Neural crest cell (in vitro differentiated cells): ENCODE results near the gene SMAP1. TPM values are rescaled to one million over a fixed set of nuclear protein-coding genes. Genes with fewer than 3 reads are reported as not detected.
"Not testable (repeated sequence)": the region's sequence is repeated elsewhere in the genome, so short reads cannot be mapped to it uniquely, and the experiment has no call there.

Experiments used
- DNase-seq: peaks from one replicate; pipeline ENCODE4 v3.0.0; 2021; ENCODE audit warnings: low read depth, mixed read lengths, low spot score
- H3K27ac Mint-ChIP-seq: one replicate; pipeline ENCODE4 v1.8.0; 2021; ENCODE audit warnings: mild to moderate bottlenecking, mixed read lengths; ENCODE audit not compliant: unreplicated experiment
- H3K27me3 Mint-ChIP-seq: 2 replicates; pipeline ENCODE4 v1.8.0; 2021; ENCODE audit warnings: low read depth, mild to moderate bottlenecking, mixed read lengths
- H3K36me3 Mint-ChIP-seq: 2 replicates; pipeline ENCODE4 v1.8.0; 2021; ENCODE audit warnings: low read depth, mild to moderate bottlenecking, mixed read lengths
- H3K4me1 Mint-ChIP-seq: 2 replicates; pipeline ENCODE4 v1.8.0; 2021; ENCODE audit warnings: mixed read lengths
- H3K4me3 Mint-ChIP-seq: one replicate; pipeline ENCODE4 v1.8.0; 2021; ENCODE audit warnings: mild to moderate bottlenecking, mixed read lengths
- H3K9me3 Mint-ChIP-seq: 2 replicates; pipeline ENCODE4 v1.8.0; 2021; ENCODE audit warnings: mixed read lengths
- total RNA-seq: library from RNA; stranded (reverse); gene quantifications from 2 replicates; pipeline ENCODE4 v1.2.1, GENCODE V29; 2021
- TF ChIP-seq, protein P1 (sequence below): fragments of 200-600 bp; sonication (generic); conservative IDR thresholded peaks from 2 replicates; pipeline ENCODE4 v1.5.0; 2021; ENCODE audit warnings: antibody characterized with exemption, mild to moderate bottlenecking

Gene SMAP1
- total RNA-seq, 1 donor from 2014 or later: 30.5 TPM

DNA sequence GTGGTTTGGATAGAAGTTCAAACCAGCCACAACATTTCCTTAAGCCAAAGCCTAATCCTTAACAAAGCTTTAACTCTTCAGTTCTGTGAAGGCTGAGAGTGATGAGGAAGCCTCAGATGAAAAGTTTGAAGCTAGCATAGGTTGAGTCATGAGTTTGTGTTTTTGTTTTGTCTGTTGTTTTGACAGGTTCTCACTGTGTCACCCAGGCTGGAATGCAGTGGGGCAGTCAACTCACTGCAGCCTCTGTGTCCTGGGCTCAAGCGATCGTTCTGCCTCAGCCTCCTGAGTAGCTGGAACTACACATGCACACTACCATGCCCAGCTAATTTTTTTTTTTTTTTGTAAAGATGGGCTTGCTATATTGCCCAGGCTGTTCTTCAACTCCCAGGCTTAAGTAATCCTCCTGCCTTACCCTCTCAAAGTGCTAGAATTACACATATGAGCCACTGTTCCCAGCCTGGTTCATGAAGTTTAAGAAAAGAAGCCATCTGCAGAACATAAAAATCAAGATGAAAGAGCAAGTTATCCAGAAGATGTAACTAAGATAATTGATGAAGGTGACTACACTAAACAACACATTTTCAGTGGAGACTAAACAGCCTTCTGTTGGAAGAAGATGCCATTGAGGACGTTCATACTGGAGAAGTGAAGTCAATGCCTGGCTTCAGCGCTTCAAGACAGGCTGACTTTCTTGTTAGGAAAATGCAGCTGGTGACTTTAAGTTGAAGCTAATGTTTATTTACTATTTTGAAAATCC lies 96.2 kb downstream of the SMAP1 start:
- no peaks in the 10 kb centered on the region for H3K27me3 Mint-ChIP-seq
- no peak overlapping the region for H3K27ac Mint-ChIP-seq
- no peaks in the 10 kb centered on the region for H3K4me1 Mint-ChIP-seq
- peaks cover 14% of the 10 kb centered on the region for H3K36me3 Mint-ChIP-seq
- no peak for DNase-seq
- H3K9me3 Mint-ChIP-seq: no peaks in the 10 kb centered on the region
- TF ChIP-seq, protein P1, sequence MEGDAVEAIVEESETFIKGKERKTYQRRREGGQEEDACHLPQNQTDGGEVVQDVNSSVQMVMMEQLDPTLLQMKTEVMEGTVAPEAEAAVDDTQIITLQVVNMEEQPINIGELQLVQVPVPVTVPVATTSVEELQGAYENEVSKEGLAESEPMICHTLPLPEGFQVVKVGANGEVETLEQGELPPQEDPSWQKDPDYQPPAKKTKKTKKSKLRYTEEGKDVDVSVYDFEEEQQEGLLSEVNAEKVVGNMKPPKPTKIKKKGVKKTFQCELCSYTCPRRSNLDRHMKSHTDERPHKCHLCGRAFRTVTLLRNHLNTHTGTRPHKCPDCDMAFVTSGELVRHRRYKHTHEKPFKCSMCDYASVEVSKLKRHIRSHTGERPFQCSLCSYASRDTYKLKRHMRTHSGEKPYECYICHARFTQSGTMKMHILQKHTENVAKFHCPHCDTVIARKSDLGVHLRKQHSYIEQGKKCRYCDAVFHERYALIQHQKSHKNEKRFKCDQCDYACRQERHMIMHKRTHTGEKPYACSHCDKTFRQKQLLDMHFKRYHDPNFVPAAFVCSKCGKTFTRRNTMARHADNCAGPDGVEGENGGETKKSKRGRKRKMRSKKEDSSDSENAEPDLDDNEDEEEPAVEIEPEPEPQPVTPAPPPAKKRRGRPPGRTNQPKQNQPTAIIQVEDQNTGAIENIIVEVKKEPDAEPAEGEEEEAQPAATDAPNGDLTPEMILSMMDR: no peak
- no peak overlapping the region for H3K4me3 Mint-ChIP-seq

DNA sequence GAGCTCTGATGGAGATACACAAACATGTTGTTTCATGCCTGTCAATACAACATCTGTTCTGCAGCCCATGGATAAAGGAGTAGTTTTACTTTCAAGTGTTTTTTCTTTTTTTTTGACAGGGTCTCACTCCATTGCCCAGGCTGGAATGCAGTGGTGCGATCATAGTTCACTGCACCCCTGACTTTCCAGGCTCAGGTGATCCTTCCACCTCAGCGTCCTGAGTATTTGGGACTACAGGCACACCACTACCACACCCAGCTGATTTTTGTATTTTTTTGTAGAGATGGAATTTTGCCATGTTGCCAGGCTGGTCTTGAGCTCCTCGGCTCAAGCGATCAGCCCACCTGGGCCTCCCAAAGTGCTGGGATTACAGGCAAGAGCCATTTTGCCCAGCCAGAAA lies 97.0 kb downstream of the SMAP1 start:
- Mint-ChIP-seq H3K4me3 (no peak overlapping the region), H3K27ac (no peak overlapping the region), H3K36me3 (peaks cover 15% of the 10 kb centered on the region), H3K27me3 (no peaks in the 10 kb centered on the region), H3K4me1 (no peaks in the 10 kb centered on the region), H3K9me3 (no peaks in the 10 kb centered on the region)
- TF ChIP-seq, protein P1: no peak
- no peak for DNase-seq

DNA sequence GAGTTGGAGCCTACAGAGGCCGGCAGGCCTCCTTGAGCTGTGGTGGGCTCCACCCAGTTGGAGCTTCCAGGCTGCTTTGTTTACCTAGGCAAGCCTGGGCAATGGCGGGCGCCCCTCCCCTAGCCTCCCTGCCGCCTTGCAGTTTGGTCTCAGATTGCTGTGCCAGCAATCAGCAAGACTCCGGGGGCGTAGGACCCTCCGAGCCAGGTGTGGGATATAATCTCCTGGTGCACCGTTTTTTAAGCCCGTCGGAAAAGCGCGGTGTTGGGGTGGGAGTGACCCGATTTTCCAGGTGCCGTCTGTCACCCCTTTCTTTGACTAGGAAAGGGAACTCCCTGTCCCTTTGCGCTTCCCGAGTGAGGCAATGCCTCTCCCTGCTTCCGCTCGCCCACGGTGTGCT lies 103.7 kb downstream of the SMAP1 start:
- not testable (repeated sequence) for H3K4me3 Mint-ChIP-seq, DNase-seq, H3K4me1 Mint-ChIP-seq, H3K27me3 Mint-ChIP-seq
- Mint-ChIP-seq H3K27ac (peak overlapping the region; percentile 82), H3K9me3 (peaks cover 10% of the 10 kb centered on the region), H3K36me3 (peaks cover 28% of the 10 kb centered on the region)

DNA sequence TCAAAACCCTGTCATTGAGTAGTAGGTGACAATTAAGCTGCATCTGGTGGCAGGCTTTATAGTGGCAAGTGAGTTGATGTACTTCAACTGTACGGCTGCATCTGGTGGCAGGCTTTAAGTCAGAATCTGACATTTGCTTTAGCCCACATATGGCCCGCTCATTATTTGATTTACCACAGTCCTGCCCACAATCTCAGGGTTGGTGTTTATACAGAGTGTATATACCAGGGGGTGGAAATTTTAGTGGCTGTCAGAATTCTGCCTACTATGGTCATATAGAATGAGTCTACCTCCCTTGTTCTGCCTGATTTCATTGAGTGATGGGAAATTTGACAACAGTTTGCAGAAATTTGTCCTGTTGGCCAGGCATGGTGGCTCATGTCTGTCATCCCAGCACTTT lies 112.3 kb downstream of the SMAP1 start:
- Mint-ChIP-seq H3K27ac (no peak overlapping the region), H3K4me1 (no peaks in the 10 kb centered on the region), H3K36me3 (peaks cover 39% of the 10 kb centered on the region), H3K9me3 (peaks cover 20% of the 10 kb centered on the region), H3K27me3 (no peaks in the 10 kb centered on the region), H3K4me3 (no peak overlapping the region)
- TF ChIP-seq, protein P1: no peak
- no peak for DNase-seq

DNA sequence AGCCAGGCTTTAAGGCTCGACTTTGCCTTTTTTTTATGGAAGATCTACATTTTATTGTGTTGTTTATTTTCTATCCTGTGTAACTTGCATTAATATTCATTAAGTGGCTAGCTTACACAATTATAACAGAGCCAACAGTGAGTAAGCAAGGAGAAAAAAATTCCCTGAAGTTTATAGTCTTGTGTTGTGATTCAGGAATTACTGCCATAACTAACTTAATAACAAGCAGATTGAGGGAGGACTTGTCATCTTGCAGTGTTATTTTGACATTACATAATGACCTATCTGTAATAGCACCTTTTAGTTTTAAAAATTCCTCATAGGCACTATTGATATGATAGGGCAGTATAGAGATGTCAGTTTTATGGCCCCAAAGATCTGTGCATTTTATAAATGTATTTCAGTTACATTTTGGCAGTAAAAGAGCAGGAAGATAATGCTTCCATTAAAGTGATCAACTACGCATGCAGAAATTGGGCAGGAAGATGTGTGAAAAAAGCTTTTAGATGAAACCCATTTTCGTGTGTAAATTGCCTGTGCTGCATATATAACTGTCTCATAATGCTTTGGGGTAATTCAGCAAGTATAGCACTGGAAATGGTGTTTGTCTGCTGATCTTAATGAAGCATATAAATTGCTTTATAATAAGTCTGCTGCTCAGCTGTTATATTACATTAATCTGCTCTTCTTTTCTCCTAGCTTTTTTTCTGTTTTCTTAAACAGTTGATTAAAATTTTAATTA lies 123.0 kb downstream of the SMAP1 start:
- Mint-ChIP-seq H3K9me3 (peaks cover 8% of the 10 kb centered on the region), H3K36me3 (peaks cover 15% of the 10 kb centered on the region), H3K27ac (no peak overlapping the region), H3K27me3 (no peaks in the 10 kb centered on the region), H3K4me3 (no peak overlapping the region), H3K4me1 (no peaks in the 10 kb centered on the region)
- DNase-seq: no peak
- TF ChIP-seq, protein P1: no peak

DNA sequence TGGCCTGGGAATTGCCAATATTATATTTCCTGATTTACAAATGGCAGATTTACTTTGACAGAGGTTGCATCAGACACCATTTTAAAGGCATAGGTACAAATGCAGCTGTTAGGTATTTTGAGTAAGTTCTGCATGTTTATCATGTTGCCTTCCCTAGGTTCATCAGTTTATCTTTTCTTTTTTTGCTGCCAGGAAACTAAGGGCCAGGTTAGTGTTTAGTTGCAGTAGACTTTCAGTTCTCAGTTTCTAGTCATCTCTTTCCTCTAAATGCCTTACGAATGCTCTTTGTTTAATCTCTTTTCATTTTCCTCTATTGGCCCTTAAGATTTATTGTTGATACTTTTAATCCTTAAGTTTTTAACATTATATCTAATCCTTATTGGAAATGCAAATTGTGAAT lies 129.9 kb downstream of the SMAP1 start:
- Mint-ChIP-seq H3K4me3 (no peak overlapping the region), H3K4me1 (no peaks in the 10 kb centered on the region), H3K27ac (peak overlapping the region; percentile 15), H3K36me3 (peaks cover 33% of the 10 kb centered on the region), H3K9me3 (peaks cover 8% of the 10 kb centered on the region), H3K27me3 (no peaks in the 10 kb centered on the region)
- no peak for DNase-seq
- TF ChIP-seq, protein P1: no peak
